GM10266 (cell line): Measurements from ENCODE around the gene FAM186B.

Source experiments
- DNase-seq: peaks from one replicate; pipeline ENCODE4 v3.0.0; 2012; ENCODE audit errors: extremely low spot score
- CTCF ChIP-seq: IDR thresholded peaks from 2 replicates; pipeline ENCODE4 v1.5.1; 2012; ENCODE audit warnings: mild to moderate bottlenecking, low read depth; ENCODE audit not compliant: control insufficient read depth, insufficient read depth; ENCODE audit errors: missing control alignments

Gene FAM186B

GRCh38 chr12:49626169-49626835 is 20.9 kb upstream of the FAM186B start:
- TF ChIP-seq CTCF = peak; percentile 28
- peak; percentile 66 for DNase-seq

- DNase-seq = no peak
- no peak for TF ChIP-seq CTCF
Measured at GRCh38 chr12:49624921-49625577, 19.6 kb upstream of the FAM186B start.

GRCh38 chr12:49623142-49623904 is 17.9 kb upstream of the FAM186B start, which contains the start of gene PRPF40B:
TSS of gene PRPF40B (plus strand) at chr12:49623561. CDS start at chr12:49623591, 30 bp downstream.
- DNase-seq = peak; percentile 98
- TF ChIP-seq CTCF = peak; percentile 77

GRCh38 chr12:49622501-49623141 is 17.2 kb upstream of the FAM186B start:
- DNase-seq = peak; percentile 53
- no peak for TF ChIP-seq CTCF

GRCh38 chr12:49621651-49622500 is 16.4 kb upstream of the FAM186B start:
- no peak for DNase-seq
- no peak for TF ChIP-seq CTCF

- no peak for TF ChIP-seq CTCF
- DNase-seq = no peak
Measured at GRCh38 chr12:49619286-49619685, 13.8 kb upstream of the FAM186B start.
